Measurements from ENCODE around the gene ITPR1. TPM values are rescaled to one million over a fixed set of nuclear protein-coding genes. Genes with fewer than 3 reads are reported as not detected.

Gene ITPR1
- total and polyA plus RNA-seq, 2 of the 4 experiments (the other 2 are of a cell fraction) = 1.8 to 5.7 TPM

- Histone ChIP-seq H3K56ac (ENCODE audit: extremely low read depth, insufficient read depth, low read length) (no peak overlapping the region), H3K9me1 (ENCODE audit: insufficient read depth, low read length) (no peaks in the 10 kb centered on the region), H4K20me1 (ENCODE audit: insufficient read depth, low read length) (no peaks in the 10 kb centered on the region), H2AFZ (replicated peaks; ENCODE audit: low read length, poor library complexity) (no peak overlapping the region), H3K18ac (ENCODE audit: low read depth, low read length) (no peak overlapping the region), H2AK9ac (replicated peaks; ENCODE audit: low read depth, low read length, poor library complexity) (no peak overlapping the region), H3K4ac (ENCODE audit: low read depth, low read length) (no peak overlapping the region), H3K36me3 (ENCODE audit: control insufficient read depth, insufficient read depth, low read length) (no peaks in the 10 kb centered on the region), H3K9me3 (ENCODE audit: control insufficient read depth, insufficient read depth, low read length) (no peaks in the 10 kb centered on the region), H2BK20ac (ENCODE audit: low read depth, low read length) (no peak overlapping the region), H2BK120ac (ENCODE audit: low read depth, low read length) (no peak overlapping the region), H2AK5ac (ENCODE audit: low read depth, low read length) (no peak overlapping the region), H3K4me2 (ENCODE audit: low read depth, low read length) (no peak overlapping the region), H3K4me3 (ENCODE audit: insufficient read depth, low read depth, low read length) (no peak overlapping the region), H2BK15ac (ENCODE audit: low read depth, low read length) (no peak overlapping the region), H3K23ac (ENCODE audit: low read depth, low read length) (no peak overlapping the region), H4K91ac (ENCODE audit: insufficient read depth, low read depth, low read length) (no peak overlapping the region), H3K27ac (ENCODE audit: insufficient read depth, low read length) (no peak overlapping the region), H3K4me1 (ENCODE audit: control insufficient read depth, insufficient read depth, low read length) (no peaks in the 10 kb centered on the region), H3K14ac (replicated peaks; ENCODE audit: low read depth, low read length) (no peak overlapping the region), H3K27me3 (ENCODE audit: control insufficient read depth, insufficient read depth, low read length) (peaks cover 2% of the 10 kb centered on the region; the same call in 1 of the 2 replicates), H3K79me1 (ENCODE audit: low read depth in 1 of 2, low read length in 2 of 2) (no peaks in the 10 kb centered on the region), H4K5ac (ENCODE audit: low read depth, low read length) (no peak overlapping the region), H2BK5ac (ENCODE audit: low read depth, low read length, poor library complexity, severe bottlenecking) (no peak overlapping the region), H3K9ac (ENCODE audit: low read depth, low read length) (no peak overlapping the region), H4K8ac (ENCODE audit: low read depth in 2 of 2, low read length in 2 of 2) (no peak overlapping the region)
- in situ Hi-C loops (cut with MboI; ENCODE audit: low sequenced_read_pairs) = no loop called here
- BruUV-seq (replicated peaks) = no TSS peak
- no peak for DNase-seq
- WGBS, 2 experiments (ENCODE audit: extremely low coverage in 2 of 2, insufficient read length in 1 of 2) = 71% methylated on average over 1 of the region's 5 CpGs; no CpG with 5 or more reads in 1 of the 2 experiments
- ATAC-seq (ENCODE audit: low read depth) = no peak
- dilution Hi-C loops (cut with HindIII; ENCODE audit: low sequenced_read_pairs, unreplicated experiment) = no loop called here
- TF ChIP-seq MAFK (IDR thresholded peaks at IDR 0.05; ENCODE audit: low read depth, low read length) (no peak), MXI1 (IDR thresholded peaks at IDR 0.05; ENCODE audit: borderline replicate concordance, low read depth, low read length) (no peak), BHLHE40 (IDR thresholded peaks at IDR 0.05; ENCODE audit: low read depth, low read length) (no peak), NFE2L2 (IDR thresholded peaks at IDR 0.05; ENCODE audit: low read depth, low read length) (no peak), ELK1 (IDR thresholded peaks at IDR 0.05; ENCODE audit: borderline replicate concordance, low read depth, low read length) (no peak)
- intact Hi-C loops (cut with micrococcal nuclease) = no loop called here
- ChIA-PET CTCF (no interaction called here), POLR2A (ENCODE audit: unreplicated experiment) (no interaction called here)
Measured at GRCh38 chr3:4604693-4605092, 111.5 kb downstream of the ITPR1 start.
